Activated CD8-positive, alpha-beta T cell treated with anti-CD3 and anti-CD28 coated beads for 36 hours (primary cell): Measurements from ENCODE around the gene COL3A1. TPM values are rescaled to one million over a fixed set of nuclear protein-coding genes. Genes with fewer than 3 reads are reported as not detected.

ENCODE experiments used
- ATAC-seq: fragments of 200-7000 bp; cut with Tn5 transposase; one replicate; pipeline ENCODE4 v1.10.0; 2021; ENCODE audit warnings: mild to moderate bottlenecking, moderate library complexity
- CTCF ChIA-PET: fragments of 350-600 bp; sonication (Branson Sonifier 250); formaldehyde crosslinking; loops from one replicate; lab custom pipeline; 2021; ENCODE audit warnings: antibody characterized with exemption; lab: Charles Lee
- POLR2A ChIA-PET: fragments of 350-600 bp; sonication (Branson Sonifier 250); formaldehyde crosslinking; loops from one replicate; lab custom pipeline; 2021; ENCODE audit warnings: antibody characterized with exemption; lab: Charles Lee
- DNase-seq: peaks from one replicate; pipeline ENCODE4 v3.0.0-alpha.2; 2020
- H3K27ac Mint-ChIP-seq: one replicate; pipeline ENCODE4 v1.8.0; 2021; ENCODE audit warnings: mild to moderate bottlenecking, mixed read lengths
- H3K27me3 Mint-ChIP-seq: one replicate; pipeline ENCODE4 v1.8.0; 2021; ENCODE audit warnings: mixed read lengths
- H3K36me3 Mint-ChIP-seq: one replicate; pipeline ENCODE4 v1.8.0; 2021; ENCODE audit warnings: low read depth, mixed read lengths
- H3K4me1 Mint-ChIP-seq: one replicate; pipeline ENCODE4 v1.8.0; 2021; ENCODE audit warnings: low read depth, mixed read lengths
- H3K4me3 Mint-ChIP-seq: one replicate; pipeline ENCODE4 v1.8.0; 2021; ENCODE audit warnings: mild to moderate bottlenecking, moderate library complexity, mixed read lengths
- H3K9me3 Mint-ChIP-seq: one replicate; pipeline ENCODE4 v1.8.0; 2021; ENCODE audit warnings: mixed read lengths
- CTCF ChIP-seq: fragments of 200-600 bp; IDR thresholded peaks from one replicate; pipeline ENCODE4 v1.8.0; 2022; ENCODE audit warnings: antibody characterized with exemption, mild to moderate bottlenecking
- intact Hi-C: fragments of 100-400 bp; cut with micrococcal nuclease; formaldehyde crosslinking; loops from one replicate; pipeline ENCODE4 v1.10.0; 2022
- total RNA-seq, 2 experiments: library from RNA; stranded (reverse); gene quantifications; one replicate each; pipeline ENCODE4 v1.2.3, GENCODE V29; 2021

Gene COL3A1
- total RNA-seq, 2 experiments from 2014 or later = not detected

GRCh38 chr2:189002079-189002478, 27.9 kb downstream of the COL3A1 start:
- intact Hi-C loops = no loop called here
- ATAC-seq (peak; percentile 67), DNase-seq (no peak)
- H3K36me3 Mint-ChIP-seq = no peaks in the 10 kb centered on the region
- H3K27me3 Mint-ChIP-seq = peaks cover 5% of the 10 kb centered on the region
- TF ChIP-seq CTCF = no peak
- CTCF ChIA-PET = no interaction called here
- H3K4me1 Mint-ChIP-seq = peaks cover 5% of the 10 kb centered on the region
- H3K9me3 Mint-ChIP-seq = no peaks in the 10 kb centered on the region
- H3K4me3 Mint-ChIP-seq = no peak overlapping the region
- H3K27ac Mint-ChIP-seq = no peak overlapping the region
- POLR2A ChIA-PET = no interaction called here

- CTCF ChIA-PET = no interaction called here
- ATAC-seq = no peak
These were observed 34.5 kb downstream of the COL3A1 start for GRCh38 chr2:189008555-189009262.

GRCh38 chr2:189010536-189010935, 36.4 kb downstream of the COL3A1 start:
- ATAC-seq (no peak), DNase-seq (no peak)
- ChIA-PET CTCF (no interaction called here), POLR2A (no interaction called here)
- TF ChIP-seq CTCF = no peak
- H3K9me3 Mint-ChIP-seq = no peaks in the 10 kb centered on the region
- no peak overlapping the region for H3K4me3 Mint-ChIP-seq
- peaks cover 6% of the 10 kb centered on the region for H3K27me3 Mint-ChIP-seq
- no peaks in the 10 kb centered on the region for H3K4me1 Mint-ChIP-seq
- H3K36me3 Mint-ChIP-seq = no peaks in the 10 kb centered on the region
- H3K27ac Mint-ChIP-seq = no peak overlapping the region
- intact Hi-C loops = no loop called here

More at GRCh38 chr2:189008555-189009262, 34.5 kb downstream of the COL3A1 start:
- POLR2A ChIA-PET = no interaction called here
- DNase-seq = no peak
- H3K4me1 Mint-ChIP-seq = no peaks in the 10 kb centered on the region
- H3K27me3 Mint-ChIP-seq = peaks cover 8% of the 10 kb centered on the region
- no peak overlapping the region for H3K4me3 Mint-ChIP-seq
- H3K9me3 Mint-ChIP-seq = no peaks in the 10 kb centered on the region
- H3K27ac Mint-ChIP-seq = no peak overlapping the region
- no peaks in the 10 kb centered on the region for H3K36me3 Mint-ChIP-seq
- intact Hi-C loops = no loop called here
- no peak for TF ChIP-seq CTCF

- no peaks in the 10 kb centered on the region for H3K36me3 Mint-ChIP-seq
- no peak for TF ChIP-seq CTCF
- POLR2A ChIA-PET = no interaction called here
- CTCF ChIA-PET = no interaction called here
- DNase-seq = no peak
- intact Hi-C loops = no loop called here
- H3K4me1 Mint-ChIP-seq = no peaks in the 10 kb centered on the region
- peaks cover 7% of the 10 kb centered on the region for H3K27me3 Mint-ChIP-seq
- H3K4me3 Mint-ChIP-seq = no peak overlapping the region
- H3K9me3 Mint-ChIP-seq = no peaks in the 10 kb centered on the region
- H3K27ac Mint-ChIP-seq = no peak overlapping the region
- ATAC-seq = no peak
These were observed 38.2 kb downstream of the COL3A1 start for GRCh38 chr2:189012351-189012750.

GRCh38 chr2:189013031-189013430, 38.9 kb downstream of the COL3A1 start:
- H3K4me3 Mint-ChIP-seq = no peak overlapping the region
- no peak overlapping the region for H3K27ac Mint-ChIP-seq
- ATAC-seq (no peak), DNase-seq (no peak)
- no peak for TF ChIP-seq CTCF
- intact Hi-C loops = no loop called here
- H3K27me3 Mint-ChIP-seq = peaks cover 8% of the 10 kb centered on the region
- ChIA-PET POLR2A (no interaction called here), CTCF (no interaction called here)
- H3K4me1 Mint-ChIP-seq = no peaks in the 10 kb centered on the region
- no peaks in the 10 kb centered on the region for H3K9me3 Mint-ChIP-seq
- H3K36me3 Mint-ChIP-seq = no peaks in the 10 kb centered on the region
